ENCODE data around the gene SCD5.

SCD5 gene

DNA sequence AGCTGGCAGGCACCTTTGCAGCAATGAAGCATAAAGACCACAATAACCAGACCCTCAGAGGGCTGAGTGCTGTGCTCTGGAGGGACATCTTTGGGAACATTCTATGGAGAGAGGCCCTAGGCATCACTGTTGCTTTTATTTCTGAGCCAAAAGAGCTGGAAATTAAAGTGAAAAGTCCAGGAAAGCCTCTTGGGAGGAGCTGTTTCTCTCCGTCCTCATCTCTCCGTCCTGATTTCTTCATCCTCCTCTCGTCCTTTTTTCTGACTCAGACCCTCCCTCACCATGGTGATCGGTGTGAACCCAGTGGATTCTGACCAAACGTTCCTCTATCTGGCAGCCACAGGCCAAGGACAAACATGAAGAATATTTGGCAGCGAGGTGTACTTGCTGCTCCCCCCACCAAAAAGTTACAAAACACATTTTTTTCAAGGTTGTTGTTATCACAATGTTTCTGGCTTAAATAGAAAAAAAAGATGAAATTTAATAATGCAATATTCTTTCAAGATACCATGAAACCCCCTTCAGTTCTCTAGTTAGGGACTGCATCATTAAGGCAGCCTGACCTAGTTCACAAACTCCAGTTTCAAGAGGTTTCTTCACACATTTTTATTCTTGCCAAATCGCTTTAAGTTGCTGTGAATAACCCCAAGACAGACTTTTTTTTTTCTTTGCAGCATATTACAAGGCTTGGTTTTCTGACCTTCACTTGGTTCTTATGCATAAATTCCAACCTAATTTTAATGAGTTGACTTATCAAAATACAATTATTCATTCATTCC is 80.2 kb downstream of the SCD5 start:
- DNase-seq, result no peak

DNA sequence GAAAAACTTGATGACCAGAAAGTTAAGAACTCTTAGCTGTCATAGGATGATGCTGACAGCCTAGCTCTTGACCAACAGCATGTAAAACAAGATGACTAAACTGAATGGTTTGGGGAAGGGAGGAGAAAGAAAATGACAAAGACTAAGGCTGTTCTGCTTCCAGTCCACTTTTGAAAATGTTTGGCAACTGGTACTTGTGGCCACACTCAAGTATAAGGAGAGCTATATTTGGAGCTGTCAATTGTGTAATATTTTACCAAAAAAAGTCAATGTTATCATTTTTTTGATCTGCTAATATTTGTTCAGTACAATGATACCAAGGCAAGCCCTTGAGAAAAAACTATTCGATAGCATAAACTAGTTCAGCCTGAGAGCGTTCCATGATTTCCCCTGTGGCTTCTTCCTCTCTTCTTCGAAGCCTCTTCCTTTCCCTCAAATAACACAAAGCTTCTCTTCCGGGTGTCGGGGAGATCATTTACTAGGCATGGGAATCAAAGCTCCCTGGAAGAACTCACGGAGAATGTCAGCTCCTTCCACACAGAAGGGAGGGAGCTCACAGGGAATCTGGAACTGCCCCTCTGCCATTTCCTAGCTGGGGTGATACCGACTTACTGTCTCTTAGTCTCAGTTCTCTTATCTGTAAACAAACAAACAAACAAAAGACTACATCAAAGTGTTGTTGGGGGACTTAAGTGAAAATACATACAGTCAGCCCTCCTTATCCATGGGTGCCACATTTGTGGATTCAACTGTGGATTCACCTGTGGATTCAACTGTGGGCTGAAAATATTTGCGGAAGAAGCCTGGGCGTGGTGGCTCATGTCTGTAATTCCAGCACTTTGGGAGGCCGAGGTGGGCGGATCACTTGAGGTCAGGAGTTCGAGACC is 82.6 kb downstream of the SCD5 start:
- DNase-seq, result no peak

DNA sequence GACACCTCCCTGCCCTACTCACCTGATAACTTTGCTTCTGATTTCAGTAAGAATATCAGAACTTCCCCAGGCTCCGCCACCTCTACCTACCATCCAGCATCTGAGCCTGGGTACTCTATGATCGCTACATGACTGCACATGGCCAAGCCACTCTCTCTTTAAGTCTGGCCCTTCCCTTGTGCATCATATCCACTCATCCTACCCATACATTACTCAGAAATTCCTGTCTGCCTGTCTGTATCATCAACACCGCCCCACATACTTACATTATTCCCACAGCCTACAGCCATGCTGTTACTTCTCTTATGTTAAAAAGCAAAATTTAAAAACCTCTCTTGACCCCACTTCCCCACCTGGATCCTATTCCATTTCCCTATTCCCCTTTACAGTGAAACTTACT is 84.7 kb downstream of the SCD5 start:
- DNase-seq, result no peak

DNA sequence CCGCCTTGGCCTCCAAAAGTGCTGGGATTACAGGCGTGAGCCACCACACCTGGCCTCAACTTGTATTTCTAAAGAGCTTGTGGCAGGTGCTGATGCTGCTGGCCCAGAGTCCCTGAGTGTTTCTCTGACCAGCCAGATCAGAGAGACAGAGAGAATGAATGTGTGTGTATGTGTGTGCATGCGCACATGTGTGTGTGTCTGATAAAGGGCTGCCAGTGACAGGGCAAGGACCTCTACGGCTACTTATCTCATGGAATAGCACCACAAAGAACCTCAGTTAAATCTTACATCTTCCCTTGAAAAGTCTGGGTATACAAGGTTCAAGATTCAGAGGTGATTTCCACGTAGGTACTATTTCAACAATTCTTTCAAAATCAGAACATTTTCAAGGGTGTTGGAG is 86.0 kb downstream of the SCD5 start:
- DNase-seq, result no peak

DNA sequence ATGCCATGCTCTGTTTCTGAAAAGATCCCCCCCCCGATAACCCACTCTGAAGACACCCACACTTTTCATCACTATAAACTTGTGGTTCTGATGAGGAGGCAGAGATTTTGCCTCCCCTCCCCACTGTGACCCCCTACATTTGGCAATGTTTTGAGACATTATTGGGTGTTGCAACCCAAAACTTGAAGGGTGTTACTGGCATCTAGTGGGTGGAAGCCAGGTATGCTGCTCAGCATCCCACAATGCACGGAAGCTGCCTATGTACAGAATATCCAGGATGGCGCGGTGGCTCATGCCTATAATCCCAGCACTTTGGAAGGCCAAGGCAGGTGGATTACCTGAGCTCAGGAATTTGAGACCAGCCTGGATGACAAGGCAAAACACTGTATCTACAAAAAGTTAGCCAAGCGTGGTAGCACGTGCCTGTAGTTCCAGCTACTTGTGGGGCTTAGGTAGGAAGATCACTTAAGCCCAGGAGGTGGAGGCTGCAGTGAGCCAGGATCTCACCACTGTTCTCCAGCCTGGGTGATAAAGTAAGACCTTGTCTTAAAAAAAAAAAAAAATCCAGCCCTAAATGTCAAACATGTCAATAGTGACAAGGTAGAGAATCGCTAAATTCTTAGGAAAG is 87.3 kb downstream of the SCD5 start:
- no peak for DNase-seq

DNA sequence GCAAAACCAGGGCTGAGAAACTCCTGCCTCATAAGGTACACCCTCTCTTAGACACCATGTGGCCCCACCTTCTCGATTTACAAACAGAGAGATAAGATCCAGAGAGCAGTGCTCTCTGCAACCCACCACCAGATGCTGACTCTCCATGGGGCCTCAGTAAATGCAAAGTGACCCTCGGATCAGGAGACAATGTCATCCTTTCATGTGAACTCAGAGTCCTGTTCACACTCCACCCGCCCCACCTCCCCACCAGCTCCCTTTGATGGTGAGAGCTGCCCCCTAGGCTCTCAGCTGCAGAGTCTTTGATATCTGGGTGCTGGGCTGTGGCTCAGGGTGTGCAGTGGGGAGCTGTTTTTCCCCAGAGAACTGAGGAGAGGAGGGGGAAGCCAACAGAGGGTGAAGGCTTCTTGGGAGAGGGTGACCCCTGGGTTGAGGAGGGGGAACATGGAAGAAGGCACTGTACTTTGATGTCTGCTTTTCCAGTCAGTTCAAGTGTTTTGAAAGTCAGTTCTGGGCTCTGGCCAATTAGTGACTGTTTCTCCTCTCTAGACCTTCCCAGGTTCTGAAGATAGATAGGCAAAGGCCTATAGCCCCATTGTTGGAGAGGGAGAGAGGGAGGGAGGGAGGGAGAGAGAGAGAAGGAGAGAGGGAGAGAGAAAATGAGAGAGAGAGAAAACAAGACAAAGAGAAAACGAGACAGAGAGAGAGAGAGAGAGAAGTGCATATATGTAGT is 88.2 kb downstream of the SCD5 start:
- DNase-seq, result no peak

DNA sequence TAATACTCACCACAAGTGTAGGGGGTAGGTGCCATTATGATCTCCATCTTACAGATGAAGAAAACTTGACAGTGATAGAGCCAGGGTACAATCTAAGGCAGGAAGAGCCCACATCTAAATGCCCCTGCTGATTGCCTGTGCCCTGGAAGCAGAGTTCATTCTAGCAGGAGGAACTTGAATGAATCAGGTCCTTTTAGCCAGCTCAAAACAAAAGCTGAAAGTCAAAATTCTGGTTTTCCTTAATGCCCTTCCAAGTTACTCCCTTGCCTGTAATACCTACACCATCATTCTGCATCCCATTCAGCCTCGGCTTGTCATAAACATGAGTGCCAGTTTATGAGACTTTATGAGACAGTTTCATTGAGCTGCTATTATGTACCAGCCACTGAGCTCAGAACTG is 89.6 kb downstream of the SCD5 start:
- no peak for DNase-seq

DNA sequence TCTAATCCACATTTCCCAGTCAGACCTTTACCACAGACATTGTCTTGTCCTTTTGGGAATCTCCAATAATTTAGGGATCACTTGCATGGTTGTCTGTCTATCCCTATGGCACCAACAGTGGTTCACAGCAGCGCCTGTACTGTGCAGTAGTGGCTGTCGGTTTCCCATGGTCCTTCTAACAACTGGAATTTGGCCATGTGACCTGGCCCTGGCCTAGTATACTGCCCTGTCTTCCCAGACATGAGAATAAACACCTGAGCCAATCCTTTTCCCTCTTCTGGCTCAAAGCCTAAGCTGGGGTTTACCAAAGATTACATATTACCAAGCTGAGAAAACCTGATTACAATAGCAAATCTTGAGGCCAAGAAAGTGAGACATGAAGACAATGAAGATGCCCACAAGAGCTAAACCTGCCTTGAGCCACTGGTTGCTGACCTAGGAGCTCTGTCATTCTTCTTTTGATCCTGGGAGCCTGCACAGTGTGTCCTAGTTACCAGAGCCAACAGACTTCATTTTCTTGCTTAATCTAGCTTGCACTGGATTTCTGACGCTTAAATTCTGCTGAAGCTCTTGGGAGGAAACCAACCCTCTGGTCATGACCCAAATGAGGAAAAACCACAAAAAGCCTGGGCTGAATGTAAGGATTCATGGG is 92.1 kb downstream of the SCD5 start:
- DNase-seq, result no peak

DNA sequence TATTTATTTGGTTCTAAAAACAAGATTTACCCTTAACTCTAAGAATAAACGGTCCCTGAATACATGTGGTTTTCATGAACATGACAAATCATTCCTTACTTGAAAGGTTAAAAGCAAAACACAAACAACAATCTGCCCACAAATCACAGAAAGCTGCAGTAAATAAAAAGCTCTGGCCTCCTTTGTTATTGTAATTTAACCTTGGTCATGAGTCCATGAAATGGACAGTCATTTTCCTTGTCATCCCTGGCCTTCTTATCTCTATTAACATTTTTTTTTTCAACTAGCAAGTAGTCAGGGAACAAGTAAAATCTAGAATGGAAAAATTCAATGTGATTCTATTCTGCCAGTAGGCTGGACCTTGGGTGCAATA is 92.7 kb downstream of the SCD5 start:
- no peak for DNase-seq

DNA sequence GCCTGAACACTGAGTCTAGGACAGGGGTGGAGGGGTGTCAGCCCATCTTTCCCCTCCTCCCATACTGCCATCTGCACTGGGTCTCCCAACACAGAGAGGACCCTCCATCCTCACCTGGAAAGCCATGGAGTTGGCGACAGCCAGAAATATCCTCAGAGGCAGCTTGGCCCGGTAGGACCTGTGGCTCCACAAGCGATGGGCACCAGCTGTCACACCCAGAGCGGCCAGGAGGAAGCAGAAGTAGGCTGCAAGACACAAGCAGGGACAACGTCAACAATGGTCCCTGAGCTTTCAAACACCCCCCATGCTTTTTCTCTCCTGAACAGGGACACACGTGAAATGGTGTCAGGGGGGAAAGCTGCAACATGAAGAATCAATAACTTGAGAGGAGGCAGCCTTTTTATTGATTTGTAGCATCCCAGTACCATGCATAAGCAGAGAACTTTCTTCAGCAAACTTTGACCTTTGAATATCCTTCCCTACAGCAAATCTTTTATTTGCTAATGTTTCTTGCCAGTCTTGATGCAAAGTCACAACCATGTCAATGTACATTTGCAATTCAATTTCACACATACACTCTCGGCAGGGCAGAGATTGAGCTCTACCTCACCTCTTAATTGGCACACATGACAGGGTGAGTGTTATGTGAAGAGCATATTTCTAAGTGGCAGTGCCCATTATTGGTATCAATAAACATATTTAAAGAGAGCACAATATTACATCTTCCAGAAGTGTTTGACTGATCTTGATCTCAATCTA is 93.2 kb downstream of the SCD5 start:
- no peak for DNase-seq

DNA sequence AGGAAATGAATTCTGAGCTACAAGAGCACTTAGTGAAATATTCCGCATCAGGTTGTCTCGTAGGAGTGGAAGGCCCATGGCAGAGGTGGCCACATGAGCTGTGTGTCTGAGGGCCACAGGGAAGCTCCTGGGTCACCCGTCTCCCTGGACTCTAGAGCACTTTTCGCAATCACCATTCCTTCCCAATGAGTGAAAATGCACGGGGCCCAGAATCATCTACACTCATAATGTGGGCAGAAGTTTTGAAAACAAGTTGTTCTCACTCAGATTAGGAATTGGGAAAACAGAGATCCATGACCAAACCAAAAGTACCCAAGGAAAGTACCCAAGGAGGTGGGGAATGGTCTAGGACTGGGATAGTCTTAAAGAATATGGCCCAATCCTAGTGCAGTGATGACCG is 94.4 kb downstream of the SCD5 start:
- DNase-seq, result no peak

DNA sequence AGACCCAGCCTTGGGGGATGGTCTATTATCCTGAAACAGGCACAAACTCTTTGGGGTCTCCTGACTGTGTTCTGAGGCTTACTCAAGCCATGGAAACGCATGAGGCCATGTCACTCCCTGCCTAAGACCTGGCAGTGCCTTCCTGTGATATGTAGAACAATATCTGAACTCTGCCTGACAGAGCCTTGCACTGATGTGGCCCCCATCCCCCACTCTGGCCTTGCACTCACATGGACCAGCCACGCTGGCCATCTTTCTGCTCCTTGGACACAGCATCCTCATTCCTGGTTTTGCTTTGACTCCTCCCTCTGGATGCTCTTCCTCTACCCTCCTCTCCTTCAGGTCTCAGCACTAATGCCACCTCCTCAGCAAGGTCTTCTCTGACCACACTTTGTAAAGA is 100.2 kb downstream of the SCD5 start:
- DNase-seq, result no peak

DNA sequence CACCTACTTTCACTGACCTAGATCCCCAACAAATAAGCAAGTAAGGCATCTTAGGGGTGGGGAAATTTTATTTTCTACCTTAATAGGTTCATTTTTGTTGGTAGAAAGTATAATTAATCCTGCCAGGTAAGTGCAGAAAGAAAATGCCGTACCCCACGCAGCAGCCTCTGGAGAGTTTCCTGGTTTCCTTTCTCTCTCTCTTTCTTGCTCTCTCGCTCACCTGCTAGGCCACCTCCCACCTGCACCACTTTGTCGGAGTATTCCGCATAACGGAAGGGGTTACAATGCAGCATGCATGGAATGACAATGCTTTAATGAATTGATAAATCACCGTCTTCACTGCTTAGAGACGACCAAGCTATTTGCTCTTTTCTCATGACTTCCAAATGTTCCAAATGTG is 101.0 kb downstream of the SCD5 start:
- DNase-seq, result no peak

DNA sequence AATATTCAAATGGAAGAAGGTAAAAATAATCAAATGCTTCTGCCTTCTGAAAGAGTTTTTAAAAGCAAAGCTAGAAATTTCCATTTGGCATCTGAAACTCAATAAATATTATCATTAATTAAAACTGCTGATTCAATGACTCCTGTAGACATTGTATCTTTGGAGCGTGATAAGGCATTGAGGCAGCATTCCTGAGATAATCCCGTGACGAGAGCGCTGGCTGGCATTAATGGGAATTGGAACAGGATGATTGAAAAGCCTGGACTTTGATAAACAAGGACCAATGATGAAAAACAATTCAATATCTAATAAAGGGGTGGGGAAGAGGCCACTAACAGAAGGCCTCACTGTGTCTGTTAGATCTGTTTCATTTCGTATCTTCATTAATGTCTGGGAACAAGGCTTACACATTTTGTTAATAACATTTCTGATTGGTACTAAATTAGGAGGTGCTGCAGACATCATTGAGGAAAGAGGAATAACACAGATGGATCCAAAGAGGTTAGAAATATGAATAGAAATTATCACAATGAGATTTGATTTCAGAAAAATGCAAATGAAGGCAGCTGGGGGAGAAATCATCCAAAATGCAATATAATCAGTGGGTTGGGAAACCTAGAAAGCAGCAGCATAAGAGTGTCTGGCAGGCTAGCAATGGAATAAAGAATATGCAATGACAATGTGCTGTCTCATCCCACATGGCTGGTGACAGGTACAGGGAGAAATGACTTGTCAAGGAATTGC is 102.3 kb downstream of the SCD5 start:
- no peak for DNase-seq

DNA sequence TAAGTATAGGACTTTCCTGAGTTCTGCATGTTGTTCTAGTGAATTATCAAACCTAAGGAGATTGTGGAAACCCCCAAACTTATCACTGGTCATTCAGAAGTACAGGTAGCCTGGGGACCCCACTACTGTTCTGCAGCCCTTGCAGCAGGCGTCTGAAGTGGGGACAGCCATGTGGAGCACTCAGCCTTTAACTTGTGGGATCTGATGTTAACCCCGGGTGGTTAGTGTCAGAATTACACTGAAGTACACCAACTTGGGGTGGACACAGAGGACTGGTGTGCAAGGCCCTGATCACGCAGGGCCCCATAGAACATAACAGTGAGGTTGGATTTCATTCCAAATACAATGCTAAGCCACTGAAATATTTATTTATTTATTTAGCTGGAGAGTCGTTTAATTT is 103.7 kb downstream of the SCD5 start:
- DNase-seq, result no peak

DNA sequence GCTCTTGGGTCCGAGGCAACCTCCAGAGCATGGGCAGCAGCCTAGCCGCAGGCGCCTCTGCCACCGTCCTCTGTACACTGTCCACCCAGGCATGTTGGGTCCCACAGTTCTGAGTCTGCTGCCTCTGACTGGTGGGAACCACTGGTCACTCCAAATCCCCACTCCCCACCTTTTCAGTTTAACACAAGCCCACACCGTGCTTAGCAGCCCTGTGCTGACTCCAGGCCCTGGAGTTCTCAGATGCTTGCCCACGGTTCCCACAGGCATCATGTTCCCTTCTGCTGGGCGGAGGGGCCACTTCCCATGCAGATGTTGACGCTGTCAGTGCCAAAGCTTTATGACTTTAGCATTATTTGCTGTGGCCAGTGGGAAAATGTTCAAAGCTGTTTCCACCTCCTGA is 104.5 kb downstream of the SCD5 start:
- DNase-seq, result no peak

DNA sequence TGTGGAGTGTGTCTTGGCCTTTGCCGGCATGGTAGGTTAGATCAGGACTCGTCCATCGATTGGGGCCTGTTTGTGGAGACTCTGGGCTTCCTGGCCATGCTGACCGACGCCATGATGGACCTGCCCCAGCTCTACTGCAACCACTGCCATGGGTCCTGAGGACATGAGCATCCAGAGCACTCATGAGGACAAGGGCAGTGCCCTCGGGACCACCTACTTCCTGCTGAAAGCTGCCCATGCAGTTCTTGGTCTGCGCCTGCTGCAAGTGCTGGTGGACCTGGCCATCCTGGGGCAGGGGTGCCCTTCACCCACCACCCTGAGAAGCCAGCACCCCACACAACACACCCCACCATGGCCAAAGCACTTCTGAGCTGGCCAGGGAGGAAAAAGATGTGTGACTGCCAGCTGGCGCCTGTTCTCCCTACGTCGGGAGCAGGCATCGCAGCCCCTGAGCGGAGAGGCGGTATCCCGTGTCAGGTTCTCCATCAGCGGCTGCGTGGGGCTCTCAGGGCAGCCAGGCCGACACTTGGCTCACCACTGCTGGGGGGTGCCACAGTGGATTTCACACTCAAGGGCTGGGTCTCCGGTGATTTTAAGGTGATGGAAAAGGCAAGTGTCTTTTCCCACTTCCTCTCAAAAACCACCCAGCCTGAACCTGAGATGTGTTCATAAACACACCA is 106.4 kb downstream of the SCD5 start:
- DNase-seq, result no peak

DNA sequence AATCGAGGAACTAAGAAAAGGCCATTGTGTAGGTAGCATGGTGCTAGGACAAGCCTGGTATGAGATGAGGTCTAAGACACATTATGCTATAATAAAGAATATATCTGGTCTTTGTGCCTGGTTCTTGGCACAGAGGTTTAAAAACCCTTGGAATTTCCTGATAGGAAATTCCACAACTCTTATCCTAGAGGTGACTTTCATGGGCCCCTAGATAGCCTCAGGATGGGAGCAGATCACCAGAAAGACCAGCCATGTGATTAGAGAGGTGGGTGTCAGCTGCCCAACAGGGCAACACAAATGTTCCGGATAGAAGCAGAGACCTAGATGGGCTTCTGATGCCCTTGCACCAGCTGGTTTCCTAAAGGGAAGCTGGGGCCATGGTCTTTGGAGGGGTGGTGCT is 107.2 kb downstream of the SCD5 start:
- no peak for DNase-seq

DNA sequence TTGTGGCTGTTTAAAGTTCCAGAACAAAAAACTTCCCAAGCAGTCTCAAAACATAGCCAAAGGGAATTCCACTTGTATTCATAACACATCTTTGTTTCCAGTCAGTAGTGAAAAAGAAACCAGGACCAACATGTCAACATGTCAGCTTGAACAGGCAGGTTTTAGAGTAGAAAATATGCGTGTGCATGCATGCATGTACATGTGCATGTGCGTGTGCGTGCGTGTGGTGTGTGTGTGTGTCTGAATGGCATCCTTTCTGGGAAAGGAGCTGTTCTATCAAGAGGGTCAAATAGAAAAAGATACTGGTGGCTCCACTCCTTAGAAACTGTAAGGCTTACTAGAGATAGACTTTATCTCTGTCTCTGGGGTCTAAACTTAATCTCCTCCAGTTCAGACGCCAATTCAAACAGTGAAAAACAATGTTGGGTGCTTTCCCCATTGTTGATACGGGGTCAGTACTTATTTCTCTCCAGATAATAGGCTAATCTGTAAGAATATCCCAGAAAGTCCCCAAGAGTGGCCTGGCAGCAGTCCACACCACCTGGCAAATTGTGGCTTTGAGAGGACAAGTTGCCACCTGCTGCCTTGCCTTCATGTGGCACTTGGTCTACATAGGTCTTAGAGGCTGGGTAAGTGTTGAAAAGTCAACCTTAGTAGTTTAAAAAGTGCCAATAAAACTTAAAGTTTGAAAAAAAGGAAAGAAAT is 110.4 kb downstream of the SCD5 start:
- DNase-seq, result no peak

DNA sequence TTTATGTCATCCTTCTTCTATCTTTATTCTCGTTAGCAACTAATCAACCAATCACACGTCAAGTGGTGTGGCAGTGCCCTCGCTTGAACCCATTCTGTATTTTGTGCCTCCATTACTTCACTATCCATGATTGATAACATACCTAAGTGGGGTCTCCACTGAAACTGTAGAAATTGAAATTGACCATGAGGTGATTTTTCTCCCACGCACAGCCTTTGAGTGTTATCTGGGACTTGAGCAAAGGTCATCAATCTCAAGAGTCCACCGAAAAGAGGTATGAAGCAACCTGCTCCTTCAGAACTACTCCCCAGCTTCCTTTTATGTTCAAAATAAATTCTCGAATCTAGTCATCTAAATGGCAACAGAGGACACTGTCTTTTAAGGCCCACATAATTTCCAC is 111.1 kb downstream of the SCD5 start:
- no peak for DNase-seq

Measured in right forelimb (tissue), 1 donor.